Fibroblast of lung (primary cell): ENCODE data around the gene DLG2. TPM values are rescaled to one million over a fixed set of nuclear protein-coding genes. Genes with fewer than 3 reads are reported as not detected.

ENCODE experiments used
- DNase-seq, 2 donors: peaks; one replicate each; pipeline versions ENCODE4 v3.0.0 to v3.0.0-alpha.2; 2010; ENCODE audit warnings: low read depth in 2 of 2
- H2AFZ ChIP-seq: 2 replicates; pipeline ENCODE4 v1.5.1; 2012; ENCODE audit warnings: low read length, control low read depth, inconsistent platforms
- H3K27ac ChIP-seq: 2 replicates; pipeline ENCODE4 v1.5.1; 2011; ENCODE audit warnings: low read length, control low read depth; ENCODE audit not compliant: insufficient read depth
- H3K27me3 ChIP-seq: 2 replicates; pipeline ENCODE4 v1.5.1; 2011; ENCODE audit warnings: mild to moderate bottlenecking, low read length; ENCODE audit not compliant: control insufficient read depth, insufficient read depth
- H3K36me3 ChIP-seq: 2 replicates; pipeline ENCODE4 v1.5.1; 2011; ENCODE audit warnings: low read length; ENCODE audit not compliant: control insufficient read depth, insufficient read depth
- H3K4me1 ChIP-seq: 2 replicates; pipeline ENCODE4 v1.5.1; 2011; ENCODE audit warnings: low read length; ENCODE audit not compliant: control insufficient read depth, insufficient read depth; ENCODE audit errors: extremely low read depth
- H3K4me2 ChIP-seq: 2 replicates; pipeline ENCODE4 v1.5.1; 2011; ENCODE audit warnings: low read length, control low read depth; ENCODE audit not compliant: insufficient read depth; ENCODE audit errors: extremely low read depth
- H3K4me3 ChIP-seq, 4 experiments: fragments of 200-600 bp in 1 of 4; sonication (generic) in 1 of 4; replicated peaks in 1 of 4; 2 replicates each; pipeline ENCODE4 v1.5.1; 2011 to 2016; ENCODE audit warnings: low read length in 4 of 4, low read depth in 3 of 4, mild to moderate bottlenecking in 3 of 4, control low read depth in 2 of 4, inconsistent platforms in 1 of 4, mixed read lengths in 1 of 4; ENCODE audit not compliant: insufficient read depth in 1 of 4; ENCODE audit errors: control extremely low read depth in 1 of 4
- H3K79me2 ChIP-seq: 2 replicates; pipeline ENCODE4 v1.5.1; 2012; ENCODE audit warnings: mild to moderate bottlenecking, low read length, inconsistent platforms; ENCODE audit not compliant: control insufficient read depth, insufficient read depth
- H3K9ac ChIP-seq: 2 replicates; pipeline ENCODE4 v1.5.1; 2011; ENCODE audit warnings: mild to moderate bottlenecking, low read length, control low read depth; ENCODE audit not compliant: insufficient read depth
- H3K9me3 ChIP-seq: 2 replicates; pipeline ENCODE4 v1.5.1; 2012; ENCODE audit warnings: low read depth, low read length; ENCODE audit not compliant: control insufficient read depth, insufficient read depth
- H4K20me1 ChIP-seq: 2 replicates; pipeline ENCODE4 v1.5.1; 2011; ENCODE audit warnings: low read length; ENCODE audit not compliant: control insufficient read depth, insufficient read depth; ENCODE audit errors: extremely low read depth
- EZH2 ChIP-seq: IDR thresholded peaks from 2 replicates; pipeline ENCODE4 v1.5.1; 2012; ENCODE audit warnings: low read length, control low read depth, mild to moderate bottlenecking; ENCODE audit errors: missing control alignments
- polyA plus RNA-seq, 2 donors: library from polyadenylated mRNA; depleted of rRNA in 1 of 2; stranded (reverse) in 1 of 2; unstranded in 1 of 2; fragments of >200 nt; gene quantifications; 2 replicates each; pipeline ENCODE4 v1.2.1, GENCODE V29; 2011 to 2012; ENCODE audit warnings: missing spikeins in 1 of 2
- total RNA-seq: library from RNA; depleted of rRNA; stranded (reverse); fragments of >200 nt; gene quantifications from 2 replicates; pipeline ENCODE4 v1.2.1, GENCODE V29; 2014
- TF ChIP-seq, protein P1 (sequence below), 2 donors: IDR thresholded peaks in 1 of 2; conservative IDR thresholded peaks in 1 of 2; 1 replicate in 1 of 2; 2 replicates in 1 of 2; pipeline ENCODE4 v1.5.1; 2011 to 2012; ENCODE audit warnings: low read length in 2 of 2, control low read depth in 1 of 2, inconsistent platforms in 1 of 2, low read depth in 1 of 2, mild to moderate bottlenecking in 1 of 2

The DLG2 gene
- total and polyA plus RNA-seq, 2 donors (not counting 1 experiment from before 2014, with no cell fraction given): 0.77 to 2.3 TPM

DNA sequence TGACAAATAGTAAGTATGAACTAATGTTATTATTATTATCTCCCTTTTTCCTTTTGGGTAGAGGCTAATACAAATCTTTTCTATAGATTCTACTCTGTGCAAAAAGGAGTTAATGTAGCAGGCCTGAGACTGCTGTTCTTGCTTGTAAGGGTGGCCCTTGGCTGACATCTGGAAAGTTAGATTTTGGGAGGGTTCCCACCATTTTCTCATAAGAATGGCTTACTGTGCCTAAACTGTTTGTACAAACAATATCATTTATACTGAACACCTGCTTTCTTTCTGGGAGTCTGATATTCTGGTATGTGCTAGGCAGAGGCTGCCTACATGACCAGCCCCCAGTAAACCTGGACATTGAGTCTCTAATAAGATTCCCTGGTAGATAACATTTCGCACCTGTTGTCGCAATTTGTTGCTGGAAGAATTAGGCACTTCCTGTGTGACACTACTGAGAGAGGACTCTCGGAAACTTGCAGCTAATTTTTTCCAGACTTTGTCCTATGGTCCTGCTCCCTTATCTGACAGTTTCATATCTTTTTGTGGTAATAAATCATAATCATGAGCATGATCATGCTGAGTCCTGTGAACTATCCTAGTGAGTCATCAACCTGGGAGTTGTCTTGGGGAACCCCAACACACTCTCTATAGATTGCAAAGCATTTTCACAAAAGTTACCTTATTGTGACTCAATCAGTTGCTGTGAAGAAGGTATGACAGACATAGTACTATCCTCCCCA is 2083.3 kb downstream of the DLG2 start:
- Histone ChIP-seq H3K4me1 (peaks cover 2% of the 10 kb centered on the region), H3K4me2 (no peak overlapping the region), H2AFZ (no peak overlapping the region), H3K9ac (no peak overlapping the region), H3K9me3 (no peaks in the 10 kb centered on the region), H4K20me1 (no peaks in the 10 kb centered on the region), H3K27ac (no peak overlapping the region), H3K27me3 (no peaks in the 10 kb centered on the region), H3K79me2 (no peaks in the 10 kb centered on the region), H3K36me3 (no peaks in the 10 kb centered on the region), H3K4me3 (no peak overlapping the region)
- TF ChIP-seq EZH2: no peak
- TF ChIP-seq, protein P1, sequence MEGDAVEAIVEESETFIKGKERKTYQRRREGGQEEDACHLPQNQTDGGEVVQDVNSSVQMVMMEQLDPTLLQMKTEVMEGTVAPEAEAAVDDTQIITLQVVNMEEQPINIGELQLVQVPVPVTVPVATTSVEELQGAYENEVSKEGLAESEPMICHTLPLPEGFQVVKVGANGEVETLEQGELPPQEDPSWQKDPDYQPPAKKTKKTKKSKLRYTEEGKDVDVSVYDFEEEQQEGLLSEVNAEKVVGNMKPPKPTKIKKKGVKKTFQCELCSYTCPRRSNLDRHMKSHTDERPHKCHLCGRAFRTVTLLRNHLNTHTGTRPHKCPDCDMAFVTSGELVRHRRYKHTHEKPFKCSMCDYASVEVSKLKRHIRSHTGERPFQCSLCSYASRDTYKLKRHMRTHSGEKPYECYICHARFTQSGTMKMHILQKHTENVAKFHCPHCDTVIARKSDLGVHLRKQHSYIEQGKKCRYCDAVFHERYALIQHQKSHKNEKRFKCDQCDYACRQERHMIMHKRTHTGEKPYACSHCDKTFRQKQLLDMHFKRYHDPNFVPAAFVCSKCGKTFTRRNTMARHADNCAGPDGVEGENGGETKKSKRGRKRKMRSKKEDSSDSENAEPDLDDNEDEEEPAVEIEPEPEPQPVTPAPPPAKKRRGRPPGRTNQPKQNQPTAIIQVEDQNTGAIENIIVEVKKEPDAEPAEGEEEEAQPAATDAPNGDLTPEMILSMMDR (conservative IDR thresholded peaks at IDR 0.05 in 1 of 2, IDR thresholded peaks at IDR 0.05 in 1 of 2; ENCODE audit: low read depth in 1 of 2, low read length in 2 of 2): no peak
- DNase-seq: no peak

DNA sequence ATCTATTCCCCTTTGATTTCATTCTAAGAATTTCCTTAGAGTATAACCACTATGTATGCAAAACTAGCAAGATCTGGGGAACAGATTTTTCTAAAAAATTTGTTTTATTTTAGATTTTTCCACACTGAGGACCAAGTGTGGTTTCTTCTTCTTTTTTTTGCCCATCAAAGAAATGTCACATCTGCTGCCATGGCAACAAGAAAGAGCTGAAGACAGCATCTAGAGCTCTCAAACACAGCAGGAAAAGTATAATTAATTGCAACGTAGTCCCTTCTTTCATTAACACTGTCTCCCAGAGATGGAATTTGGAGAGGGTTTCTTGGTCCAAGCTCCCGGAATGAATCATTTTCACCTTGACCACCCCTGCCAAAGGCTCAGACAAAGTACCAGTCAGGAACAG is 2084.3 kb downstream of the DLG2 start:
- H3K27me3 ChIP-seq: no peaks in the 10 kb centered on the region
- H3K27ac ChIP-seq: no peak overlapping the region
- no peak overlapping the region for H2AFZ ChIP-seq
- no peak overlapping the region for H3K9ac ChIP-seq
- peaks cover 2% of the 10 kb centered on the region for H3K4me1 ChIP-seq
- H3K4me3 ChIP-seq: no peak overlapping the region
- TF ChIP-seq, protein P1 (conservative IDR thresholded peaks at IDR 0.05 in 1 of 2, IDR thresholded peaks at IDR 0.05 in 1 of 2; ENCODE audit: low read depth in 1 of 2, low read length in 2 of 2): no peak
- no peak for TF ChIP-seq EZH2
- H3K4me2 ChIP-seq: no peak overlapping the region
- no peak for DNase-seq
- no peaks in the 10 kb centered on the region for H4K20me1 ChIP-seq
- no peaks in the 10 kb centered on the region for H3K36me3 ChIP-seq
- H3K9me3 ChIP-seq: no peaks in the 10 kb centered on the region
- H3K79me2 ChIP-seq: no peaks in the 10 kb centered on the region

DNA sequence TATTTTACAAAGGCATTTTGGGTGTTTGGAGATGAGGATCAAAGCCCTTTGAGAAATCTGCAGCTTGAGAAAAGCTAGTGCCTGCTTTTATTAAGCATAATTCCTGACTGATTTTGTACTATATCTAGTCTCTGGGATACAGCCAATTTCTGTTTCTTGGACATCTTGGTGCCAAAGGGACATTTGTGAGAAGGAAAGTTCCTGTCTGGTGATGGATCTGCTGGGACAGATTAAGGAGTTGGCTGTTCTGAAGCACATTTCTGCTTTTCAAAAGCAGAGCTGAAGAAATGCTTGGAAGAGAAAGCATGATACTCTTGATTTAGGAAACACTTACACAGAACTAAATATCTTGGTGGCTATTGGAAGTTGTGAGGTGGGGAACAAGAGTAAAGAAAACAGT is 2086.4 kb downstream of the DLG2 start:
- no peak overlapping the region for H3K4me3 ChIP-seq
- H3K27me3 ChIP-seq: no peaks in the 10 kb centered on the region
- no peak overlapping the region for H3K4me2 ChIP-seq
- no peaks in the 10 kb centered on the region for H3K9me3 ChIP-seq
- H2AFZ ChIP-seq: no peak overlapping the region
- DNase-seq: no peak
- no peaks in the 10 kb centered on the region for H3K79me2 ChIP-seq
- H3K27ac ChIP-seq: no peak overlapping the region
- no peaks in the 10 kb centered on the region for H3K36me3 ChIP-seq
- peaks cover 2% of the 10 kb centered on the region for H3K4me1 ChIP-seq
- no peaks in the 10 kb centered on the region for H4K20me1 ChIP-seq
- no peak for TF ChIP-seq EZH2
- TF ChIP-seq, protein P1 (conservative IDR thresholded peaks at IDR 0.05 in 1 of 2, IDR thresholded peaks at IDR 0.05 in 1 of 2; ENCODE audit: low read depth in 1 of 2, low read length in 2 of 2): no peak
- H3K9ac ChIP-seq: no peak overlapping the region
